Fibroblast of mammary gland (primary cell): Measurements from ENCODE around the gene C4orf50.

ENCODE experiments used
- DNase-seq: peaks from one replicate; pipeline ENCODE4 v3.0.0-alpha.2; 2010; ENCODE audit warnings: low read depth
- H3K4me3 ChIP-seq: 2 replicates; pipeline ENCODE4 v1.5.1; 2011; ENCODE audit warnings: low read depth, mild to moderate bottlenecking, low read length, moderate library complexity; ENCODE audit not compliant: control insufficient read depth
- CTCF ChIP-seq: conservative IDR thresholded peaks from 2 replicates; pipeline ENCODE4 v1.5.1; 2011; ENCODE audit warnings: low read depth, low read length, inconsistent platforms; ENCODE audit not compliant: control insufficient read depth, insufficient read depth

Gene C4orf50

DNA sequence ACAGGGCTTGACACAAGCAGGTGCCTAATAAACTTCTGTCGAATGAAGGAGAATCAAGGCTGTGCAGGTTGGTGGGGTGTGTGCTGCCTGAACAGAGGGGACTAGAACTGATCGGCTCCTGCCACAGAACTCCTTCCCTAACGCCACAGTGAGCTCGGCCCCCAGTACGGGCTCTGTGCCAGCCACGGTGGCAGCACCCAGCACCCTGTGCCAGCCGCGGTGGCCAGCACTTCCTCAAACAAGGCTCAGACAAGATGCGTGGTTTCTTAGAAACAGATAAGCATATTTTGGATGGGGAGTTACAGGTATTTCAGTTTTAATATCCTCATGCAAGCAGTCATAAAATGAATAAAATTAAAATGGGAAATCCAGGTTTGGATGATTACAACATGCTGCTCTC is 26.0 kb upstream of the C4orf50 start:
- no peak for DNase-seq
- TF ChIP-seq CTCF: no peak
- H3K4me3 ChIP-seq: no peak overlapping the region

DNA sequence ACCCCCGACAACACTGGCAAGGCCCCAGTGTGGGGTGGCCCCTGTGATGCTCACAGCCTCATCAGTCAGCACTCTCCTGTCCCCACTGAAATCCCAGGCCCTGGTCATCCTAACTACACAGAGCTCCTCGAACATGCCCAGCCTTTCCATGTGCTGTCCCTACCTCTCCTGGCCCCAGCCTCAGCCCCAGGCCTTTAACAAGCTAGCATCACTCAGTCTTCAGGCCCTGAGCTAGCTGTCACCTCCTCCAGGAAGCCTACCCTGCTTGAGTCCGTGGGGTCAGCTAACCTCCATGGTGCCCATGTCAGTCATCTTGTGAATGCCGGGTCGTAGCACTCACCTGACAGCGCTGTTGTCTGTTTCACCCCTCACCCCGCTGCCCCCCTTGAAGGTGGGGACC is 25.6 kb upstream of the C4orf50 start:
- TF ChIP-seq CTCF: no peak
- no peak overlapping the region for H3K4me3 ChIP-seq
- DNase-seq: no peak

DNA sequence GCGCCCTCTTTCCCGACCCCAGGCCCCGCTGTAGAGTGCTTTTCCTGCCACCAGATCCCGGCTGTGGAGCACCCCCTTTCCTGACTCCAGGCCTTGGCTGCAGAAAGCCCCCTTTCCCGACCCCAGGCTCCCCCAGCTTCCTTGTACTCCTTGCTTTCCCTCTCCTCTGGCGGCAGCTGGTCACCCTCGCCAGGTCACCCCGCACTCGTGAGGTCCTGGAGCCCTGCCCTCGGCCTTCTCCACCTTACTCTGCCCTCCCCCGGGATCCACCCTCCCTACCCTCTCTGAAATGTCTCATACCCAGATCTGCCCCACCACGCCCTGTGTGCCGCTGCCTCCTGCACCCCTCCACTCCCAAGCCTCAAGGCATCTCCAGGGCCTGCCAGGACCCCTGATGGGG is 25.0 kb upstream of the C4orf50 start:
- no peak for TF ChIP-seq CTCF
- DNase-seq: no peak
- no peak overlapping the region for H3K4me3 ChIP-seq

GRCh38 chr4:6042293-6043063 is 24.2 kb upstream of the C4orf50 start:
- no peak for TF ChIP-seq CTCF
- no peak overlapping the region for H3K4me3 ChIP-seq
- no peak for DNase-seq

- H3K4me3 ChIP-seq: no peak overlapping the region
- no peak for TF ChIP-seq CTCF
These were observed 23.6 kb upstream of the C4orf50 start for GRCh38 chr4:6041800-6042199.

GRCh38 chr4:6038711-6039110 is 20.5 kb upstream of the C4orf50 start:
- no peak overlapping the region for H3K4me3 ChIP-seq
- no peak for TF ChIP-seq CTCF
- no peak for DNase-seq

More at GRCh38 chr4:6041800-6042199, 23.6 kb upstream of the C4orf50 start:
- no peak for DNase-seq
